Activated T-helper 17 cell treated with anti-CD3 and anti-CD28 coated beads, Interleukin-2, amount 50 U/mL, for 72 hours (primary cell): ENCODE data around the gene PDIK1L. TPM values are rescaled to one million over a fixed set of nuclear protein-coding genes. Genes with fewer than 3 reads are reported as not detected.

Source experiments
- ATAC-seq: fragments of 150-1000 bp; cut with Tn5 transposase; replicated peaks from 2 replicates; pipeline ENCODE4 v1.10.0; 2021; ENCODE audit warnings: mild to moderate bottlenecking, moderate library complexity
- H3K27ac Mint-ChIP-seq: one replicate; pipeline ENCODE4 v1.8.0; 2022; ENCODE audit warnings: mixed read lengths
- H3K27me3 Mint-ChIP-seq: one replicate; pipeline ENCODE4 v1.8.0; 2022; ENCODE audit warnings: mixed read lengths
- H3K36me3 Mint-ChIP-seq: one replicate; pipeline ENCODE4 v1.8.0; 2022; ENCODE audit warnings: low read depth, mild to moderate bottlenecking, mixed read lengths
- H3K4me1 Mint-ChIP-seq: one replicate; pipeline ENCODE4 v1.8.0; 2022; ENCODE audit warnings: mixed read lengths
- H3K4me3 Mint-ChIP-seq: one replicate; pipeline ENCODE4 v1.8.0; 2022; ENCODE audit warnings: mild to moderate bottlenecking, mixed read lengths
- H3K9me3 Mint-ChIP-seq: one replicate; pipeline ENCODE4 v1.8.0; 2022; ENCODE audit warnings: mixed read lengths
- total RNA-seq, 2 donors: library from RNA; stranded (reverse); gene quantifications; one replicate each; pipeline ENCODE4 v1.2.3, GENCODE V29; 2022

The PDIK1L gene
- total RNA-seq, 2 donors from 2014 or later = 11.2 to 12.3 TPM

DNA sequence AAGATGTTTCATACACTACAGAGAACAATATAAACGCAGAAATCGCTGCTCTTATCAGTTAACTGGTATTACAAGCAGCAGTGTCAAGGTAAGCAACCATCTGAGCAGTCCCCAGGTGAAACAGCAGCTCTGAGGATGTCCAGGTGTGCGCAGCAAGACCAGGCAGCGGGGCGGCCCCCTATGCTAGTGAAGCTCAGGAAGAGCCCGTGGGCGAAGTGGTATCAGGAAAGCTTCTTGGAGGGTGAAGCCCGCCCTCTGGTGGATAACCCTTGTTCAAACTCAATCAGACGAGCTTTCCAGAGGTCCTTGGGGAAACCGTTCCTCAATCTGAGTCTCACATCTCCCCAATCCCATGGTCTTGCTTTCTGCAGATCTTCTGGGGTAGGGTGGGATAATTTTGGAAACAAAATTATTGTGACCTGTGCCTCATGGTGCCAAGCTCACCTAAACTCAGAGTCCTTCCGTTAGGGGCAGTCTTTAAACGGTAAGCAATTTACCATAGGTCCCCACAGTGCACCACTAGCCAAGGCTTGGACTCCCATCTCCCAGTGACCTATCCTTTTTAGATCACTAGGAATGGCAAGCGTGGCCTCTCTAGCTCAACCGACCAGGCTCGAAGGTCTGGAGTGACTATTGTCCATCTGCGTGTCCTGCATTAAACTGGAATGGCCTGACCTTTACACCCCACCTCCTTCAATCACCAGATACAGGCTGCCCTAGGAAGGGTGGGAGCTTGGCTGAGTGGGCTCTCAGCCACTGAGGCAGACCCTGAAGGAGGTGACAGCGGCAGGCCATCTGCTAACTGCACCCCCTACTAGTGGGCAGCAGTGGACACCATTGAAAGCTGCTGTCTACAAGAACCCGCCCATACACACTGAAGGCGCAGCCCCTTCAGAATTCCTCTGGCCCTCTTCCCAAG, 33.7 kb downstream of the PDIK1L start:
- Mint-ChIP-seq H3K27ac (no peak overlapping the region), H3K9me3 (no peaks in the 10 kb centered on the region), H3K27me3 (peaks cover 3% of the 10 kb centered on the region), H3K4me3 (no peak overlapping the region), H3K4me1 (no peaks in the 10 kb centered on the region), H3K36me3 (no peaks in the 10 kb centered on the region)
- ATAC-seq = peak; percentile 96

DNA sequence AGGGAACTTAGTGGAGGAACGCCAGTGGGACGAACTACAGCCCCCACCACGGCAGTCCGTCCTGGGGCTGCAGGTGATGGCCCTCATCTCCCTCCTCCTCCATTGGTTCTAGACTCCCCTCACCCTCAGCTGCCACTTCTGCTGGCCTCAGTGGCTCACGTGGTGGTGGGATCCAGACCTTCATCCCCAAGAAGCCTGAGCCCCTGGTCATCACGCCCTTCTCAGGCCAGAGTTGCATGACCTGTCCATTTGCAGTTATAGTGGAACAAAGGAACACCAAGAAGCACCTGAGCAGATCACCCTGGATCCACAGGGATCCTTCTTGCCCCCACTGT, 34.3 kb downstream of the PDIK1L start:
- H3K27ac Mint-ChIP-seq = no peak overlapping the region
- ATAC-seq = no peak
- H3K27me3 Mint-ChIP-seq = peaks cover 3% of the 10 kb centered on the region
- H3K36me3 Mint-ChIP-seq = no peaks in the 10 kb centered on the region
- H3K4me1 Mint-ChIP-seq = no peaks in the 10 kb centered on the region
- no peaks in the 10 kb centered on the region for H3K9me3 Mint-ChIP-seq
- H3K4me3 Mint-ChIP-seq = no peak overlapping the region

DNA sequence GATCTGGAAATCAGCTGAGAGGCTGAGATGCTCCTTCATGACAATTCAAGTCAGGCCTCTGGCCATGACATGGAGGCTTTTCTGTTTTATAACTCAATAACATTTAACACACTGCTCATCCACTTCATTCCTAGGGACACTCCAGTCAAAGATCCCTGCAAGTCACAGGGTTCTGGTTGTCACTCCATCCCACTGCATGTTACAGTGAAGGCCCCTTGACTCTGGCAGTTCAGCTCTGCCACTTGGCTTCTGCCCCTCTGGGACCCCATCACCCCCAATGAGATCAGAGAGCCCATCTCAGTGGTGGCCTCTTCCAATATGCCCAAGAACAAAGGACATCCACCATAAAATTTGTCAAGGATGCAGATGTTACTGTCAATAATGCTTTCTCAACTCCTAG, 37.3 kb downstream of the PDIK1L start:
- Mint-ChIP-seq H3K4me1 (no peaks in the 10 kb centered on the region), H3K27ac (no peak overlapping the region), H3K36me3 (no peaks in the 10 kb centered on the region), H3K27me3 (peaks cover 3% of the 10 kb centered on the region), H3K4me3 (no peak overlapping the region), H3K9me3 (no peaks in the 10 kb centered on the region)
- ATAC-seq = no peak

DNA sequence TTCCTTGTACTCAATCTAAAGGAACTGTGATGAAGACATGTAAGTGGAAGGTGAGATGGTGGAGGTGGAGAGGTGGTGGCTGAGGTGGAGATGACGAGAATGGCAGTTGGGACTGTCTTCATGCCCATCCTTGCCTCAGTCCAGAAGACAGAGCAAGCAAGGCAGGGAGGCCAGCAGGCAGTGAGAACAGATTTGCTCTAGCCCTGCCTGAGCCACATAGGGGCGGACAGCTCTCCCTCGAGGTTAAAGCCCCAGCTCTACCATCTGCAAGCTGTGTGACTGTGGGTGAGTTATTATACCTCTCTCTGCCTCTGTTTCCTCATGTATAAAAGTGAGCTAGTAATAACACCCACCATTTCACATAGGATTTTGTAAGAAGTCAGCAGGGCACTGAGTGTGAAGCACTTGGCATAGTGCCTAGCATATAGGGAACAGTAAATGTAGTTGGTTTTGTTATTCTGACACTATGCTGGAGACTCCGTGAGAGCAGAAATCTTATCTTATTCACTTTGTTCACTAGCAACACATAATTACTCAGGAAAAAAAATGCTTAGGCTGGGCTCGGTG, 42.4 kb downstream of the PDIK1L start:
- Mint-ChIP-seq H3K27ac (no peak overlapping the region), H3K9me3 (no peaks in the 10 kb centered on the region), H3K36me3 (no peaks in the 10 kb centered on the region), H3K4me3 (no peak overlapping the region), H3K4me1 (no peaks in the 10 kb centered on the region), H3K27me3 (peaks cover 20% of the 10 kb centered on the region)
- ATAC-seq = no peak

DNA sequence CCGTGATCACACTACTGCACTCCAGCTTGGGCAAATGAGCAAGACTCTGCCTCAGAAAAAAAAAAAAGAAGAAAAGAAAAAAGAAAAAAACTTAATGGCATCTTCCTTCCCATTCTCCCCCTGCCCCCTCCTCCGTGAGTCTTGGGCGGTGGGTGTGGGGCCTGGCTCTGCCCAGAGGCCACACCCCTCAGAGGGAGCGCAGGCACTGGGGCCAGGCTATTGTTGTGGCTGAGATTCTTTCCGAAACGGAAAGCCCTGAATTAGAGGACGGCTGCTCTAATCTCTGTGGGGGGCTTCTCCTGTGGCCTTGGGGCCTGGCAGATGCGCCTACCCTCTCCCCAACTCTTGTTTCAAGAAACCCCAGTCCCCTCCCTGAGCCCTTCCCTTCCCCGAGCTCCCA, 43.1 kb downstream of the PDIK1L start:
- H3K27ac Mint-ChIP-seq = no peak overlapping the region
- no peaks in the 10 kb centered on the region for H3K9me3 Mint-ChIP-seq
- H3K27me3 Mint-ChIP-seq = peaks cover 23% of the 10 kb centered on the region
- ATAC-seq = no peak
- no peaks in the 10 kb centered on the region for H3K4me1 Mint-ChIP-seq
- H3K4me3 Mint-ChIP-seq = no peak overlapping the region
- no peaks in the 10 kb centered on the region for H3K36me3 Mint-ChIP-seq

DNA sequence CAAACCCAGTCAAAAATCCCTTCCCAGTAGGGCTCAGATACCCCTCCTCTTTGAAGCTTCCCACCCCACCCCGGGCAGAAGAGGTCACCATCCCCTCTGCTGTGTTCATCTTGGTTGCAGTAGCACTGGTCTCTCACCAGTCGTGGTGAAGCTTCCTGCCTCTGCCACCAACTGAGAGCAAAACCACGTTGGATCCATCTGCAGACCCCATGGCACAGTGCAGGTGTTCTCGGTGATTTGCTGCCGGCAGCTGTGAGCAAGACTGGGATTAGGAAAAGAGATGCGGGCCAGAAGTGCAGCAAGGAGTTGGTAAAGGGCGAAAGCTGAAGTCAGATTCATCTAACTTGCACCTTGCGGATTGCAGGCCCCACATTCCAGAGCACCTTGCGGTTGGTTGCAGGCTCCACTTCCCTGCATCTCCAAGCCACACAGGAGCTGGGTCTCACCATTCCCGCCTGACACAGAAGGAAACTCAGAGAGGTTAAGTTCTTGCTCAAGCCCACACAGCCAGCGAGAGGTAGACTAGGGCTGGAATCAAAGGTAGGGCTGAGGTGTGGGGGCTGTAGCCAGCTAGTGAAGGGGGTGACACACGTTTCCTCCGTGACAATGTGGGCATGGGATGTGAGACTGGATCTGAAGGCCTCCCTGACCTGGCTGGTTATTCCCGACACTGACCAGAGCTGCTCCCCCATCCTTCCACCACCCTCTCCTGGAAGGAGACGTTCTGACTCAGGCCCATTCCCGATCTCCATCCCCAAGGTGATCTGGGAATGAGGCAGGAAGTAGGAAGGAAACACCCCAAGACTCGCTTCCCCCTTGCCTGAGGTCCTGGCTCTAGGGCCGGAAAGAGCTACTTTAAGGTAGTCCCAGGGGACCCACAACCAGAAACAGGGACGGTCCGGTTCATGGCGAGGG, 44.0 kb downstream of the PDIK1L start:
- Mint-ChIP-seq H3K36me3 (no peaks in the 10 kb centered on the region), H3K27me3 (peaks cover 25% of the 10 kb centered on the region), H3K4me3 (no peak overlapping the region)

DNA sequence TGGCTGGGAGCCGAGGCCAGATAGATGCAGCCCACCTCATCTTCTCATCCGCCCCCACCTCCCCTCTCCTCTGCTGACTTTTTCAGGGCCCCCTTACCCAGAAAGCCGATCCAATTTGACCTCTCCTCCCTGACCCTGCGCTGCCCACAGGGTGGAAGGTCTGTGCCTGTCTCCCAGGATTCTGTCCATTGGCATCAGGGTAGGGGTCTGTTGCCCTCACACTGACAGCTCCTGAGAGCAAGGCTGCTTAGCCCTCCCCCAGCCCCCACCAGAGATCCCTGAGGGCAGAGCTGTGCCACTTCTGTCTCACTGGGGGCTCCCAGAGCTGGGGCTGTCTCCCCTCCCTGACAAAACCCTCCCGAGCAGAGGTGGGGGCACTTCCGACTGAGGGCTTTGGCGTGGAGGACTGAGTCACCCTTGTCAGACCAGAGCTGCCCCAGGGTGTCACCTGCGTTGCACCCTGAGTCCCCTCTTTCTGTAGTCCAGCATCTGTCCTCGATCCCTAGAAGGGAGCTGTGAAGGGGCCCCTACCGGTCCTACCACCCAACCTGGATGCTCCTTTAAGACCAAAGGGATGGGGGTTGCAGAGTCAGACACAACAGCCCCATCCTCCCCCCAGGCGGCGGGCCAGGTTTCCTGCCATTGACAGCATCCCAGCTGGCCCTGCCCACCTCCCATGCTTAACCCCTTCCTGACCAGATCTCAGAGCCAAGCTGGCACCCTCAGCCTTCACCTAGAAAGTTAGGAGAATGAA, 44.8 kb downstream of the PDIK1L start:
- H3K9me3 Mint-ChIP-seq = no peaks in the 10 kb centered on the region
- H3K4me1 Mint-ChIP-seq = no peaks in the 10 kb centered on the region
- no peak overlapping the region for H3K27ac Mint-ChIP-seq
- no peaks in the 10 kb centered on the region for H3K36me3 Mint-ChIP-seq
- no peak overlapping the region for H3K4me3 Mint-ChIP-seq
- ATAC-seq = no peak
- peaks cover 25% of the 10 kb centered on the region for H3K27me3 Mint-ChIP-seq

More for the DNA sequence above, 44.0 kb downstream of the PDIK1L start:
- H3K4me1 Mint-ChIP-seq = no peaks in the 10 kb centered on the region
- no peaks in the 10 kb centered on the region for H3K9me3 Mint-ChIP-seq
- ATAC-seq = no peak
- H3K27ac Mint-ChIP-seq = no peak overlapping the region

DNA sequence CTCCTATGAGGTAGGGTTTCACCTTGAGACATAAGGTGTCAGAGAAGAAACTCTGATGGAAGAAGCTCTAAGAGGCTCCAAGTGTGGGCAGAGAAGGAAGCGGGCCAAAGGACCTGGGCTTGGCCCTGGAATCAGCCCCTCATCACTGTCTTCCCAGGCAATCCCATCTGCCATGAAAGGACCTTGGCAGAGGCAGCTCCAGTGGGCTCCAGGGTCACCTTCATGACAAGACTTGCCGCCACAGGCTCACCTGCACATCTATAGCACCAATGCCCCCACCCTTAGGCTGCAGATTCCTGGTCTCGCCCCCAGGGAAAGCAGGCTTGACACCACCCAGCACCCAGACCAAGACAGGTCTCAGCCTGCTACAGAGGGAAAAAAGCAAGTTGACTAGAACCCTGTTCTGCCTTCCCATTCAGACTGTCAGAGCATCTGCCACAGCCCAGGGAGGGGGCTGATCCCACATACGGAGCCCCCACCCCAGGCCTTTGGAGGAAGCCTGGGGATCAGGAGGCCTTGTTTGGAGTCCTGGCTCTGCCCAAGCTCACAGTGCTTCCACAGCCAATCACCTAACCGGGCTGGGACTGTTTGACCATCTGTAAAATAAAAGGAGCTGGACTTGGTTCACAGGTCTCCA, 46.8 kb downstream of the PDIK1L start:
- H3K27me3 Mint-ChIP-seq = peaks cover 30% of the 10 kb centered on the region
- H3K4me1 Mint-ChIP-seq = no peaks in the 10 kb centered on the region
- H3K4me3 Mint-ChIP-seq = no peak overlapping the region
- H3K9me3 Mint-ChIP-seq = no peaks in the 10 kb centered on the region
- H3K36me3 Mint-ChIP-seq = no peaks in the 10 kb centered on the region
- no peak overlapping the region for H3K27ac Mint-ChIP-seq
- no peak for ATAC-seq

DNA sequence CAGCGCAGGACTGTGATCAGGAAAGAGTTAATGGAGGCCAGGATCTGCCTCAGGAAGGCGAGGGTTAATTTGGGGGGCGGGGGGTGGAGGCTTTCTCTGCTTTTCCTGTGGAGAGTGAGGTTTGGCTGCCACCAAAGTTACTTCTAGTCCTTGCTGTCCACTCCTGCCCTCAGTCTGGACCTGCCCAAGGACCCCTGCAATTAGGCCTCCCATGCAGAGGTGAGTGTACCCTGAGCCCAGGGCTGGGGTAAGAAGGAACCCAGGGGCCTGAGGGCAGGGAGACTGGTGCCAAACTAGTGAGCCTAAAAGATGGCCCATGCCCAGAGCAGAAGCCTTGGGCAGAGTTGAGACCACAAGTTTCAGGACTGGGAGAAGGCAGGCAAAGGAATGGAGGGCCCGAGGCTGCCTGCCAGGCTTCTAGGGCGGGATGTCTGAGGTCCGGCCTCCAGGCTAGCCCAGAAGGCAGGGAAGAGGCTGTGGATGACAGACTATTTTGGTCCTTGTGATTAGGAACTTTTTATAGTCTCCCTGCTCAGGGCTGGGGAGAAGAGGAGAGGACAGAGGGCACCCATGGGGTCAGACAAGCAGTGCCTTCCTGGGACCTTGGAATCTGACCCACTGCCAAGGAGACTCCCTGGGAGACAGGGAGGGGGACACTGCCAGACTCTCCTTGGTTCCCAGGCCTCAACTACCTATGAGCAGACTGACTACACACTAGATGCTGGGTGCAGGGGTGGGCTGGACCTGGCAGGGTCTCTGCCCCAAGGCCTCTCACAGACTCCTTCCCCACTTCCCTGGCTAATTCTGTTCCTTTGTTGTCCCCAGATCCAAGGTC, 47.5 kb downstream of the PDIK1L start, which contains the start of gene FAM110D:
TSS of gene FAM110D (plus strand) at position 172 of the 835 bp plus-strand sequence. CDS start 2,213 bp downstream, outside the sequence.
- no peak within 1 kb of the TSS for H3K27ac Mint-ChIP-seq
- no peak for ATAC-seq
- H3K4me3 Mint-ChIP-seq = no peak within 1 kb of the TSS
- H3K4me1 Mint-ChIP-seq = no peaks in the 10 kb centered on the region
- no peaks in the 10 kb centered on the region for H3K9me3 Mint-ChIP-seq
- no peaks in the 10 kb centered on the region for H3K36me3 Mint-ChIP-seq
- peaks cover 30% of the 10 kb centered on the region for H3K27me3 Mint-ChIP-seq

DNA sequence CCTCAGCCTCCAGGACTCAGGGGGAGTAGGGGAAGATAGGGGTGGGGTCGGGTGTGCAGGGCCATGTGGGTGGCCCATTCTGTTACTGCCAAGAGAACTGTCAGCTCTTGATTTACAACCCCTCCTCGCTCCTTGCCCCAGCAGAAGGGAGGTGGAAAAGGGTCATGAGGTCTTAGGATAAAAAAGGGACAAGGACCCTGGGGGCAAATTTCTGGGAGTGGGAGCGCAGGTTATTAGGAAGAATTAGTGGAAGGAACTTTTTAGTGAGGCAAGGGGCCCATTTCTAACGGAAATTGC, 48.1 kb downstream of the PDIK1L start:
- ATAC-seq = no peak
- H3K4me1 Mint-ChIP-seq = no peaks in the 10 kb centered on the region
- H3K27me3 Mint-ChIP-seq = peaks cover 30% of the 10 kb centered on the region
- H3K4me3 Mint-ChIP-seq = no peak overlapping the region
- no peaks in the 10 kb centered on the region for H3K36me3 Mint-ChIP-seq
- no peak overlapping the region for H3K27ac Mint-ChIP-seq
- no peaks in the 10 kb centered on the region for H3K9me3 Mint-ChIP-seq

DNA sequence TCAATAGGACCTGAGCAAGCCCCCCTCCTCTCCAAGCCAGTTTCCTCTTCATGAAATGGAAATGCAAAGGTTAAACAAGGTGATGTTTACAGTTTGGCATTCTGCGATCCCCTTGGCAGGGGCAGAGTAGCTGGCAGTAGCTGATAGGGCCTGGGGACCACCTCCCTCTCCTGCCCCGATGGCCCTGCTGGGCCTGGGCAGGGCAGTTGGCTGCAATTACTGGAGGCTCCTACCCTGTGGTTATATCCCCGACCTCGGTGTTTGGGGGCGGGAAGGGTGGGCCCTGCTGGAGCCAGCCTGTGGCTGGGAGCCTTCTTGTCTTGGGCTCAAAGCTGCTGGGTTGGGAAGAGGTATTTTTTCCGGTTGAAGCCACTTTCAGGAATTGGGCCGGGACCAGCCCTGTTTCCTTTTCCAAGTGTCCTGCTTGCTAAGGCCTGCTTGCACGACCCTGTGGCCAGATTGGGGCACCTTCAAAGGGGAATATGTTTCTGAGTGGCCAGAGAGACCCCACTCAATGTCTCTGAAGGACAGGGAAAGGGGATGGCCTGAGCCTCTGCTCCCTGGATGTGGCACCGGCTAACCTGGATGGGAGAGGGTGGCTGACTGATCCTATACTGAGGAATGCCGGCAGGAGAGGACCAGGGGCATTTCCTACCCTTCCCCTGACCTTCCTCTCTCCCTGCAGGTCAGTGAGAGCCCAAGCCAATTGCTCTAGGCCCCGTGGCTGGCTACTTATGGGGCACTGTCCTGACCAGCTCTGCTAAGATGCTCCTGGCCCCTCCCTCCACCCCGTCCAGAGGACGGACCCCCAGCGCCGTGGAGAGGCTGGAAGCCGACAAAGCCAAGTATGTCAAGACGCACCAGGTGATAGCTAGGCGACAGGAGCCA, 49.1 kb downstream of the PDIK1L start:
- Mint-ChIP-seq H3K4me3 (no peak overlapping the region), H3K27ac (no peak overlapping the region), H3K36me3 (no peaks in the 10 kb centered on the region), H3K27me3 (peaks cover 23% of the 10 kb centered on the region), H3K9me3 (no peaks in the 10 kb centered on the region), H3K4me1 (no peaks in the 10 kb centered on the region)
- no peak for ATAC-seq

DNA sequence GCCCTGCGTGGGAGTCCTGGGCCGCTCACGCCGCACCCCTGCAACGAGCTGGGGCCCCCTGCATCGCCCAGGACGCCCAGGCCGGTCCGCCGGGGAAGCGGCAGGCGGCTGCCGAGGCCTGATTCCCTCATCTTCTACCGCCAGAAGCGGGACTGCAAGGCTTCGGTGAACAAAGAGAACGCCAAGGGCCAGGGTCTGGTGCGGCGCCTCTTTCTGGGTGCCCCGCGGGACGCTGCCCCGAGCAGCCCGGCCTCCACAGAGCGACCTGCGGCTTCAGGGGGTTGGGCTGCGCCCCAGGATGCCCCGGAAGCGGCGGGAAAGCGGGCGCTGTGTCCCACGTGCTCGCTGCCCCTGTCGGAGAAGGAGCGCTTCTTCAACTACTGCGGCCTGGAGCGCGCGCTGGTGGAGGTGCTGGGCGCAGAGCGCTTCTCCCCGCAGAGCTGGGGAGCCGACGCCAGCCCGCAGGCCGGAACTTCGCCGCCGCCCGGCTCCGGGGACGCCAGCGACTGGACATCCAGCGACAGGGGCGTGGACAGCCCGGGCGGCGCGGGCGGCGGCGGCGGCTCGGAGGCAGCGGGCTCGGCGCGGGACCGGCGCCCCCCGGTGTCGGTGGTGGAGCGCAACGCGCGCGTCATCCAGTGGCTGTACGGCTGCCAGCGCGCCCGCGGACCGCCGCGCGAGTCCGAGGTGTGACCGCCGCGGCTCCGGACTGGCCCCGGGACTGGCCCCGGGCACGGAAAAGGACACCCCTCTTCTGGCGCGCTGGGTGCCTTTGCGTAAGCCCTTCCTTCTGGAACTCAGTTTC, 50.0 kb downstream of the PDIK1L start:
- H3K4me3 Mint-ChIP-seq = peak overlapping the region; percentile 42
- peaks cover 22% of the 10 kb centered on the region for H3K27me3 Mint-ChIP-seq
- peak; percentile 49 for ATAC-seq
- no peaks in the 10 kb centered on the region for H3K4me1 Mint-ChIP-seq
- no peaks in the 10 kb centered on the region for H3K36me3 Mint-ChIP-seq
- no peak overlapping the region for H3K27ac Mint-ChIP-seq
- no peaks in the 10 kb centered on the region for H3K9me3 Mint-ChIP-seq
